GM19397 (cell line): ENCODE measurements around the gene GIT2.
"Not testable (repeated sequence)": the region's sequence is repeated elsewhere in the genome, so short reads cannot be mapped to it uniquely, and the experiment has no call there.

Experiments used
- ATAC-seq: cut with Tn5 transposase; IDR thresholded peaks from one replicate; pipeline ENCODE4 v1.9.1; 2021; ENCODE audit warnings: mild to moderate bottlenecking, moderate library complexity; ENCODE audit not compliant: unreplicated experiment

Gene GIT2

GRCh38 chr12:109896188-109896587 lies 100.0 kb downstream of the GIT2 start:
- no peak for ATAC-seq

- no peak for ATAC-seq
Observed at GRCh38 chr12:109894939-109895338, 101.2 kb downstream of the GIT2 start.

GRCh38 chr12:109893261-109893995 lies 102.7 kb downstream of the GIT2 start:
- ATAC-seq, result no peak

- peak; percentile 70 for ATAC-seq
Observed at GRCh38 chr12:109892748-109893147, 103.4 kb downstream of the GIT2 start.

GRCh38 chr12:109892165-109892715 lies 103.9 kb downstream of the GIT2 start:
- no peak for ATAC-seq

GRCh38 chr12:109891731-109892130 lies 104.4 kb downstream of the GIT2 start:
- ATAC-seq, result not testable (repeated sequence)

DNA sequence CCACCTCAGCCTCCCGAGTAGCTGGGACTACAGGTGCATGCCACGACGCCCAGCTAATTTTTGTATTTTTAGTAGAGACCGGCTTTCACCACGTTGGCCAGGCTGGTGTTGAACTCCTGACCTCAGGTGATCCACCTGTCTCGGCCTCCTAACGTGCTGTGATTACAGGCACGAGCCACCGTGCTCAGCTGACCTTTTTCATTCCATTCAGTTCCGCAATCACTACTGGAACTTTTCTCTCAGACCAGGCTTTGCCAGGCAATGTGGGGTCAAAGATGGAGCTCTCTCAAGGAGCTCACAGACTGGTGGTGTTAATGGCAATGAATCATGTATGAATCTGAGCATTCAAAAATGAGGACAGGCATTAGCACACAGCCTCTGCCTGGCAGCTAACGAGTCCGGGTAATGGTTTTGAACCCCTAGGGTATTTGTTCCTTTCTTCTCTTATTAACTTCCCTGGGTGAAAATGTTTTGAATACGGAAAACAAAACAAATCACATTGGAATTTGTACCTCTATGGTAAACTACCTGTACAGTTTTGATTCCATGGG lies 105.5 kb downstream of the GIT2 start:
- ATAC-seq, result no peak

DNA sequence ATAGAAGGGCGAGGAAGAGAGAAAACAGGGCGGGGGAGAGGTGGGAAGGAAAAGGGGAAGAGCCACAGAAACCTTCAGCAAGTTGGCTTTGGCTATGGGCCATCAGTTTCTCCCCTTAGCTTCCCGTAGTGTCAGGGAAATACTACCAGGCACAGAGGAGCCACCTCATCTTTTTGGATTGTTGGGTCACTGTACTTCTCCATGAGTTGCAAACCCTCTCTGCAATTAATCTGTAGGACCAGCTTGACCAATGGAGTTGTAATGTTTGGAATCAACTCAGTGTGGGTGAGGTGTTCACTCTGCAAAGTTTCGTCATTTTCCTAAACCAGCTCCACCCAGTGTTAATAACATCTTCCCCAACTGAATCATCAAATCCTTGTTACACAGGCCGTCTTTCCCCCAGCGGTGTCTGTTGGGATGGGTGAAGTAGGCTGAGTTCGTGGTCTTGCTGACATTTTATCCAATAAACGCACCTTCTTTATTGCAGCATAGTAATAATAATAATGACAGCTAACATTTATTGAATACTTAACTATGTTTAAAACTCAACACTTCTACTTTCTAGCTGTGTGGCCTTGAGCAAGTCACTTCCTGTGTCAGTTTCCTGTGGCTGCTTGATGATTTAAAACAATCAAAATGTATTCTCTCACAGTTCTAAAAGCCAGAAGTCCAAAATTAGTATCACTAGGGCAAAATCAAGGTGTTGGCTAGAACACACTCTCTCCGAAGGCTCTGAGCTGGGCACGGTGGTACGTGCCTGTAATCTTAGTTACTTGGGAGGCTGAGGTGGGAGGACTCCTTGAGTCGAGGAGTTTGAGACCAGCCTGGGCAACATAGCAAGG lies 107.8 kb downstream of the GIT2 start:
- ATAC-seq, result no peak

DNA sequence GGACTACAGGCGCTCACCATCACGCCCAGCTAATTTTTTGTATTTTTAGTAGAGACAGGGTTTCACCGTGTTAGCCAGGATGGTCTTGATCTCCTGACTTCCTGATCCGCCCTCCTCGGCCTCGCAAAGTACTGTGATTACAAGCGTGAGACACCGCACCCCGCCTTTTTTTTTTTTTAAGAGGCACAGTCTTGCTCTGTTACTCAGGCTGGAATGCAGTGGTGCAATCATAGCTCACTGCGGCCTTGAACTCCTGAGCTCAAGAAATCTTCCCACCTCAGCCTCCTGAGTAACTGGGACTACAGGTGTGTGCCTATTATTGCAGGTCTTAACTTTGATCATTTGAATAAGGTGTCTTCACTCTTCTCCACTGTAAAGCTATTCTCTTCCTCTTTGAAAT lies 110.6 kb downstream of the GIT2 start:
- no peak for ATAC-seq

- no peak for ATAC-seq
Observed at GRCh38 chr12:109883461-109883860, 112.7 kb downstream of the GIT2 start.

GRCh38 chr12:109881752-109882151 lies 114.4 kb downstream of the GIT2 start:
- ATAC-seq, result no peak

DNA sequence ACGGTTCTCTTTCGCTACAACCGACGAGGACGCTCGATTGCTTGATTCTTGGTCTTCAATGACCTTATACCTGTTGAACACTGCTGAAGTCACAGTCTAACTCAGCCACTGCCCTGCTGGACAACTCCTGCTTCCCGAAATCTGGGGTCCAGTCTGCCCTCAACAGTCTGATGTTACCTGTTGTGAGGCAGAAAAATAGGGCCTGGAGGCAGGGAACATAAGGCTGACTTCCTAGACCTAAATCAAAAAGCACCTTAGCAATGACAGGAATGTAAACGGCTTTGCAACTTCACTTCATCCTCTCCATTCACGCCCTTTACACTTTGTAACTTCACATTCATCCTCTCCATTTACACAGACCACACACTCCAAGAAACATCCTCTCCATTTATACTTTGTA lies 115.2 kb downstream of the GIT2 start:
- ATAC-seq, result no peak

DNA sequence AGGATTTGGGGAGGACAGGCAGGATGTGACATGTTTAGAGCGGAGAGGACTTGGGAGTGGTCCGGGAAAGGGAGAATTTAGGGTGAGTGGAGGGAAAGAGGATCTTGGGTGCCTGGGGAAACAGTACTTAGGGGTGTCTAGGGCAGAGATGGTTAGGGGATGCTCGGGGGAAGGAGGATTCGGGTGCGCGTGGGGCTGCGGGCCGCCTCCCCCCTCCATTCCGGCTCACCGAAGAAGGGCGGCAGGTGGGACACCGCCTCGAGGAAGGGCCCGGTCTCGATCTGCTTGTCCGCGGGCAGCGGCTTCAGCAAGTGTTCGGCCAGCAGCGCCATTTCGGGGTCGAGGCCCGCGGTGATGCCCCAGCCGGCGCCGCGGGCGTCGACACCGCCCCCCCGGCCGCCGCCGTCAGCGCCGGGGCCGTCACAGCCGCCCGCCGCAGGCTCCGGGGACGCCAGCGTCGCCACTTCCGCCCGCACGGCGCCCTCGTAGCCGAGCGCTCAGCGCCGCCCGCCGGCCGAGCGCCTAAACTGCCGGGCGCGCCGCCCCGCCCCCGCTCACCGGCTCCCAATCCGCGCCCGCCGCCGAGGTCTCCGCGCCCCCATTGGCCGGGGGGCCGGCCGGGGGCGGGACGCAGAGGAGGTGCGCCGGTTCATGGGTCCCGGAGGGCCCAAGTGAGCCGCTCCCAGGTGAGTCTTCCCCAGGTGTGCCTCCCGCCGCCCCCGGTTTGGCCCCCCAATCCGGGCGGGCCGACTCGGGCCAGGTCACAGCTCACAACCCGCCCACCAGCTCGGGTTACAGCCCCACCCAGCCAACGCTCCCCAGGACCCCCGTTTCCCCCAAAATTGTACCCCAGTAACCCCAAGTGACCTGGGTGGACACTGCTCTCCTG lies 115.9 kb downstream of the GIT2 start, which contains the start of gene GLTP:
GLTP (minus strand) TSS at position 499 of the 889 bp plus-strand sequence; CDS start at position 332, 167 bp downstream.
- ATAC-seq, result peak; percentile 95
